A673 (cell line): Measurements from ENCODE around the gene NUDC. TPM values are rescaled to one million over a fixed set of nuclear protein-coding genes. Genes with fewer than 3 reads are reported as not detected.

ENCODE experiments used
- BruUV-seq: library from RNA; stranded (reverse); fragments of 400-500 nt; replicated peaks from 2 replicates; lab custom pipeline; 2021; lab: Mats Ljungman, UMichigan
- CTCF ChIA-PET: fragments of 300-600 bp; sonication (Branson Sonifier 250); formaldehyde crosslinking; loops from one replicate; lab custom pipeline; 2022; ENCODE audit warnings: antibody characterized with exemption; lab: Charles Lee
- POLR2A ChIA-PET: fragments of 300-600 bp; sonication (Branson Sonifier 250); formaldehyde crosslinking; loops from one replicate; lab custom pipeline; 2022; ENCODE audit warnings: antibody characterized with exemption; ENCODE audit not compliant: low non-redundant PET; lab: Charles Lee
- DNase-seq: peaks from one replicate; pipeline ENCODE4 v3.0.0-alpha.2; 2015; ENCODE audit warnings: low spot score
- H3K27ac ChIP-seq: fragments of 200-600 bp; sonication (generic); 2 replicates; pipeline ENCODE4 v1.5.1; 2016; ENCODE audit warnings: mixed run types, low read depth, mild to moderate bottlenecking, mixed read lengths, antibody characterized with exemption, low read length; ENCODE audit not compliant: poor library complexity, severe bottlenecking
- H3K27me3 ChIP-seq: fragments of 200-600 bp; sonication (generic); replicated peaks from 2 replicates; pipeline ENCODE4 v1.6.1; 2017; ENCODE audit warnings: mixed run types, low read depth, mild to moderate bottlenecking, mixed read lengths, antibody characterized with exemption, low read length; ENCODE audit not compliant: insufficient read depth, poor library complexity
- H3K36me3 ChIP-seq: fragments of 200-600 bp; sonication (generic); 2 replicates; pipeline ENCODE4 v1.6.1; 2016; ENCODE audit warnings: mixed run types, mild to moderate bottlenecking, mixed read lengths, antibody characterized with exemption, low read length; ENCODE audit not compliant: insufficient read depth, poor library complexity, severe bottlenecking
- H3K4me1 ChIP-seq: fragments of 200-600 bp; sonication (generic); 2 replicates; pipeline ENCODE4 v1.6.1; 2017; ENCODE audit warnings: mixed run types, mild to moderate bottlenecking, mixed read lengths, antibody characterized with exemption, low read length; ENCODE audit not compliant: insufficient read depth, poor library complexity, severe bottlenecking
- H3K4me3 ChIP-seq: fragments of 200-600 bp; sonication (generic); 2 replicates; pipeline ENCODE4 v1.5.1; 2016; ENCODE audit warnings: low read depth, mixed run types, mild to moderate bottlenecking, mixed read lengths, low read length; ENCODE audit not compliant: poor library complexity, severe bottlenecking
- H3K9me3 ChIP-seq: fragments of 200-600 bp; sonication (generic); 2 replicates; pipeline ENCODE4 v1.6.1; 2016; ENCODE audit warnings: mixed run types, low read depth, mild to moderate bottlenecking, mixed read lengths, antibody characterized with exemption, low read length; ENCODE audit not compliant: poor library complexity, severe bottlenecking
- EZH2 ChIP-seq: fragments of 200-600 bp; sonication (generic); IDR thresholded peaks from 2 replicates; pipeline ENCODE4 v1.6.1; 2017; ENCODE audit warnings: borderline replicate concordance, low read depth, mild to moderate bottlenecking, mixed read lengths, antibody characterized with exemption, low read length; ENCODE audit not compliant: poor library complexity, severe bottlenecking
- intact Hi-C: fragments of 100-400 bp; cut with micrococcal nuclease; formaldehyde crosslinking; loops from one replicate; pipeline ENCODE4 v1.10.0; 2022; ENCODE audit not compliant: unreplicated experiment
- total RNA-seq: library from RNA; stranded (reverse); gene quantifications from 2 replicates; pipeline ENCODE4 v1.2.3, GENCODE V29; 2021
- TF ChIP-seq, protein P1 (sequence below): fragments of 300-800, 200-600 bp; sonication (generic); conservative IDR thresholded peaks from 2 replicates; pipeline ENCODE4 v1.5.1; 2017; ENCODE audit warnings: low read depth, mild to moderate bottlenecking, antibody characterized with exemption, low read length, moderate library complexity, mixed read lengths

NUDC gene
- total RNA-seq, 1 experiment from 2014 or later: 187 TPM

DNA sequence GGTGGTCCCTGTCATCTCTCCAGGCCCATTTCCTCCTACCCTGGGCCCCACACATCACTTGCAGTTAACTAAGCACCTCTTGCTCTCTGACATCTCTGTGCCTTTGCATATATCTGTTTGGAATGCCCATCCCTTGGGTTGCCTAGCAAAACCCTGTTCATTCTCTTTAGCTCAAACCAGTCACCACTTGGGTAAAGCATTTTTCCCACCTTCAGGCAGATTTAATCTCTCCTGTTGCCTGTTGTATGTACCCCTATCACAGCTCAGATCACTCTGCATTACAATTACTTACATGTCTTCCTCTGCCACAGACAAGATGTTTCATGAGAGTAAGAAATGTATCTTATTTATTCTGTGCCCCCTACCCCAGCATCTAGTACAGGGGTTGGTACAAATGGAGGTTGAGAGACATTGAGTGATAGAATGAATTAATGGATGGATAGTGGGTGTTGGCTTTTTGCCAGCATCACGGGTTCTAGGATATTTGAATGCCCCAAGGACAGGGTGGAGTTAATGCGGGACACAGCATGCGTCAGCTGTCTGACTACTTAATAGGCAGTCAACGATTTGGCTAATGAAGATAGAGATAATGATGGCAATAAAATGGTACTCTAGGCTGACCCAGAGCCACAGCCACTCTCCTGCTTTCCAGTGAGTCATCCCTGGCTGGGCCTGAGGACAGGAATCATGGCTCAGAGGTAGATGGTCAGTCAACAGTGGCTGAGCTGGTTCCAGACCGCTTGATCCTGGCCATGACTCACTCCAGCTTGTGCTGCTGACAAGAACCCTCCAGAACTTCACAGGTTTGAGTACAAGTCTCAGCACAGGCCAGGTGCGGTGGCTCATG lies 14.2 kb upstream of the NUDC start:
- intact Hi-C loops: no loop called here
- Histone ChIP-seq H3K4me1 (no peaks in the 10 kb centered on the region), H3K27ac (no peak overlapping the region), H3K4me3 (no peak overlapping the region), H3K36me3 (no peaks in the 10 kb centered on the region), H3K27me3 (no peaks in the 10 kb centered on the region), H3K9me3 (no peaks in the 10 kb centered on the region)
- no peak for DNase-seq
- TF ChIP-seq, protein P1, sequence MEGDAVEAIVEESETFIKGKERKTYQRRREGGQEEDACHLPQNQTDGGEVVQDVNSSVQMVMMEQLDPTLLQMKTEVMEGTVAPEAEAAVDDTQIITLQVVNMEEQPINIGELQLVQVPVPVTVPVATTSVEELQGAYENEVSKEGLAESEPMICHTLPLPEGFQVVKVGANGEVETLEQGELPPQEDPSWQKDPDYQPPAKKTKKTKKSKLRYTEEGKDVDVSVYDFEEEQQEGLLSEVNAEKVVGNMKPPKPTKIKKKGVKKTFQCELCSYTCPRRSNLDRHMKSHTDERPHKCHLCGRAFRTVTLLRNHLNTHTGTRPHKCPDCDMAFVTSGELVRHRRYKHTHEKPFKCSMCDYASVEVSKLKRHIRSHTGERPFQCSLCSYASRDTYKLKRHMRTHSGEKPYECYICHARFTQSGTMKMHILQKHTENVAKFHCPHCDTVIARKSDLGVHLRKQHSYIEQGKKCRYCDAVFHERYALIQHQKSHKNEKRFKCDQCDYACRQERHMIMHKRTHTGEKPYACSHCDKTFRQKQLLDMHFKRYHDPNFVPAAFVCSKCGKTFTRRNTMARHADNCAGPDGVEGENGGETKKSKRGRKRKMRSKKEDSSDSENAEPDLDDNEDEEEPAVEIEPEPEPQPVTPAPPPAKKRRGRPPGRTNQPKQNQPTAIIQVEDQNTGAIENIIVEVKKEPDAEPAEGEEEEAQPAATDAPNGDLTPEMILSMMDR: no peak
- no peak for TF ChIP-seq EZH2
- BruUV-seq: no TSS peak
- CTCF ChIA-PET: no interaction called here
- POLR2A ChIA-PET: interaction anchor here (0.7 kb wide), 1 partner anchor 973 kb away, joined by 3 read pairs; no protein-coding TSS in a partner anchor

DNA sequence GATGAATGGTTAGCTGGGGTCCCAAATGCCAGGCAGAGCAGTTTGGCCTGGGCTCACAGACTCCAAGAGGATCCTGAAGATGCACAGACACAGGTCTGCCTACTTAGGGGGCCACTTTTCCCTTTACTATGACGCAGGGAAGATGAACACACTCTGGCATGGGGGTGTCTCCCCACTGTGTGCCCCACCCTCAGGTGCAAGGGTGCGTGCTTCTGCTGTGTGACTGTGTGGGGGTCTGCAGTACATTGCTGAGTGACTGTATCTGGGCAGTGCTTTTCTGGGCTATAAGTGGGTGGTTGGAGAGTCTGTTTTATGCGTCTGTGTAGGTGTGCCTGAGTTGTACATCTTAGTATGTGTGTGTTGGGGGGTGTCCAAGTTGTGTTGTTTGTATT lies 11.6 kb upstream of the NUDC start:
- Histone ChIP-seq H3K4me3 (no peak overlapping the region), H3K27ac (no peak overlapping the region), H3K27me3 (no peaks in the 10 kb centered on the region), H3K9me3 (no peaks in the 10 kb centered on the region), H3K4me1 (no peaks in the 10 kb centered on the region), H3K36me3 (no peaks in the 10 kb centered on the region)
- CTCF ChIA-PET: no interaction called here
- DNase-seq: no peak
- intact Hi-C loops: no loop called here
- POLR2A ChIA-PET: no interaction called here
- BruUV-seq: no TSS peak
- no peak for TF ChIP-seq EZH2
- TF ChIP-seq, protein P1: no peak

DNA sequence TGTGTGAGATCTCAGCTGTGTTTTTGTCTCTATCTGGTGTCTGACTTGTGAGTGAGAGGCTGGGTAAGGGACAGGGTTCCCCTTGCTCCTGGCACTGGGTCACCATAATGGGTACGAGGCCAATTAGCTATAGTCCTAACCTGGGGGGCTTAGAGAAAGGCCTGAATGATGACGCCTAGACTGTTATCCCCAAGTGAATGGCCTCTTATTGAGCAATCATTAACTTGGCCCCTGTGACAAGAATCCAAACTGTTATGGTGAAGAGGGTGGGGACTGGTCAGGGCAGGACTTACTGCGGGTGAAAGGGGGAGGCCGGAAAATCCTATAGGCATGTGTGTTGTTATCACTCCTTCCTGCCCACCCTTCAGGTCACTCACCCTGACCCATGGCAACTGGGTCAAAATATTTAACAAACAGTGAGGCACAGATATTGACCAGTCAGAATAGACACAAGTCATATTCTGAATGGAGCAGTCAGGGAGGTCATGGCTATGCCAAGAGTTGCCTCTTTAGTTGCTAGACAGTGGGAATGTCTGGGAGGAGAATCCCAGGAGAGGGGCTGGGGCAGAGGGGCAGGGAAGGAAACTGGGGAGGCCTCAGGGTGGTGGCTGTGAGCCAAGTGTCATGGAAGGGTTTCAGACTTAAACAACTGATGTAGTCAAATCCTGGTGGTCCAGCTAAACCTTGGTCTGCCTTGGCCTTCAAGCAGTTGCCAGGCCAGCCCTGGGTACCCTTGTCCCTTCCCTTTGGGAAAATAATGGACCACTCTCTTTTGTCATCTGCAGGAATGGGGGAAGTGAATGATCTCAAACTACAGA lies 11.0 kb upstream of the NUDC start:
- Histone ChIP-seq H3K36me3 (no peaks in the 10 kb centered on the region), H3K9me3 (no peaks in the 10 kb centered on the region), H3K4me1 (no peaks in the 10 kb centered on the region), H3K27ac (no peak overlapping the region), H3K4me3 (no peak overlapping the region), H3K27me3 (no peaks in the 10 kb centered on the region)
- BruUV-seq: no TSS peak
- TF ChIP-seq, protein P1: no peak
- no peak for TF ChIP-seq EZH2
- ChIA-PET CTCF (no interaction called here), POLR2A (no interaction called here)
- DNase-seq: no peak
- intact Hi-C loops: no loop called here
